Measurements from ENCODE around the gene TMEM38A. TPM values are rescaled to one million over a fixed set of nuclear protein-coding genes. Genes with fewer than 3 reads are reported as not detected.
"Not testable (repeated sequence)": the region's sequence is repeated elsewhere in the genome, so short reads cannot be mapped to it uniquely, and the experiment has no call there.

The TMEM38A gene
- total and polyA plus RNA-seq, 4 donors, result 3.1 to 6.2 (median 3.9) TPM

GRCh38 chr19:16673231-16673630, 12.3 kb downstream of the TMEM38A start:
- no peak overlapping the region for H3K4me3 ChIP-seq (ENCODE audit: low read depth in 1 of 3, low read length in 3 of 3)
- TF ChIP-seq REST (IDR thresholded peaks at IDR 0.05) (no peak), MAX (IDR thresholded peaks at IDR 0.05) (no peak), FOXA1 (IDR thresholded peaks at IDR 0.05) (no peak), SP1 (IDR thresholded peaks at IDR 0.05) (no peak), HNF4A (conservative IDR thresholded peaks at IDR 0.05) (no peak), JUND (IDR thresholded peaks at IDR 0.05) (no peak), ATF3 (IDR thresholded peaks at IDR 0.05) (no peak), CTCF (IDR thresholded peaks at IDR 0.05; ENCODE audit: low read depth, low read length, missing input control) (no peak), GABPA (IDR thresholded peaks at IDR 0.05 in 1 of 2, conservative IDR thresholded peaks at IDR 0.05 in 1 of 2) (no peak), TAF1 (conservative IDR thresholded peaks at IDR 0.05) (no peak), NR2F2 (IDR thresholded peaks at IDR 0.05) (no peak), YY1 (IDR thresholded peaks at IDR 0.05) (no peak), RAD21 (IDR thresholded peaks at IDR 0.05) (no peak), RXRA (IDR thresholded peaks at IDR 0.05) (no peak), EGR1 (IDR thresholded peaks at IDR 0.05; ENCODE audit: low read depth in 2 of 2) (no peak), FOXA2 (IDR thresholded peaks at IDR 0.05) (no peak), ZBTB33 (IDR thresholded peaks at IDR 0.05) (no peak), HNF4G (IDR thresholded peaks at IDR 0.05) (no peak)
- DNase-seq (ENCODE audit: low spot score), result no peak
- no peaks in the 10 kb centered on the region for H3K9me3 ChIP-seq (ENCODE audit: control insufficient read depth in 4 of 4, low read length in 3 of 4)
- no peaks in the 10 kb centered on the region for H3K4me1 ChIP-seq (ENCODE audit: control insufficient read depth in 4 of 4, insufficient read depth in 4 of 4, low read length in 3 of 4)
- no peaks in the 10 kb centered on the region for H3K36me3 ChIP-seq (ENCODE audit: control insufficient read depth in 4 of 4, insufficient read depth in 3 of 4, low read depth in 1 of 4, low read length in 3 of 4)
- no peak overlapping the region for H3K27ac ChIP-seq (ENCODE audit: low read depth in 1 of 2, low read length in 2 of 2)
- no peaks in the 10 kb centered on the region for H3K27me3 ChIP-seq (ENCODE audit: control insufficient read depth in 4 of 4, insufficient read depth in 4 of 4, low read length in 3 of 4)
- 90% methylated on average over 3 of the region's 3 CpGs for WGBS
- H3K9ac ChIP-seq (ENCODE audit: low read depth in 1 of 2, low read length in 2 of 2), result no peak overlapping the region

GRCh38 chr19:16673839-16674238, 12.9 kb downstream of the TMEM38A start:
- not testable (repeated sequence) for H3K9me3 ChIP-seq (ENCODE audit: control insufficient read depth in 4 of 4, low read length in 3 of 4); H3K36me3 ChIP-seq (ENCODE audit: control insufficient read depth in 4 of 4, insufficient read depth in 3 of 4, low read depth in 1 of 4, low read length in 3 of 4); H3K9ac ChIP-seq (ENCODE audit: low read depth in 1 of 2, low read length in 2 of 2); H3K4me3 ChIP-seq (ENCODE audit: low read depth in 1 of 3, low read length in 3 of 3); H3K4me1 ChIP-seq (ENCODE audit: control insufficient read depth in 4 of 4, insufficient read depth in 4 of 4, low read length in 3 of 4); H3K27me3 ChIP-seq (ENCODE audit: control insufficient read depth in 4 of 4, insufficient read depth in 4 of 4, low read length in 3 of 4); DNase-seq (ENCODE audit: low spot score); H3K27ac ChIP-seq (ENCODE audit: low read depth in 1 of 2, low read length in 2 of 2)
- 91% methylated on average over 4 of the region's 4 CpGs for WGBS

All from liver (tissue), 9 donors.